GM19455 (cell line): ENCODE data around the gene RASGRF1.
A peak's percentile ranks its signal among the peaks of the same experiment; 100 is the strongest.

Experiments used
- ATAC-seq: cut with Tn5 transposase; IDR thresholded peaks from one replicate; pipeline ENCODE4 v1.9.1; 2021; ENCODE audit not compliant: unreplicated experiment

The RASGRF1 gene

DNA sequence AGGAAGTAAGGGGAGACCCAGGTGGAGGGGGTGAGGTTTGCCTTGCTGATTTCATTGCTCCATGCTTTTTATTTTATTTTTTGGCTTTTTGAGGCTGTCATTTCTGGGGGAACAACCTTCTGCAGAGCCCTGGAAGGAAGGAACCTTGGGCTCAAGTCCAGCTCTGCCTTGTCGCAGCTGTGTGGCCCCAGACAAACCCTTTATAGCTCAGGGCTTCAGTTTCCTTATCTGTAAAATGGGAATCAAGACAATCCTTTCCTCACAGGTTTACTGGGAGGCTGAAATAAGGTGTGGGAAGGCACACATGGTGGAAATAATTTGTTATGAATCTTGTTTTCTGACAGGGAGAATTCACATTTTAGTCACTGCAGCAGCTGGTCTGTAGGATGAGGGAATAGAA is 100.3 kb downstream of the RASGRF1 start:
- ATAC-seq: no peak

- no peak for ATAC-seq
Measured at GRCh38 chr15:78989701-78990240, 100.8 kb downstream of the RASGRF1 start.

DNA sequence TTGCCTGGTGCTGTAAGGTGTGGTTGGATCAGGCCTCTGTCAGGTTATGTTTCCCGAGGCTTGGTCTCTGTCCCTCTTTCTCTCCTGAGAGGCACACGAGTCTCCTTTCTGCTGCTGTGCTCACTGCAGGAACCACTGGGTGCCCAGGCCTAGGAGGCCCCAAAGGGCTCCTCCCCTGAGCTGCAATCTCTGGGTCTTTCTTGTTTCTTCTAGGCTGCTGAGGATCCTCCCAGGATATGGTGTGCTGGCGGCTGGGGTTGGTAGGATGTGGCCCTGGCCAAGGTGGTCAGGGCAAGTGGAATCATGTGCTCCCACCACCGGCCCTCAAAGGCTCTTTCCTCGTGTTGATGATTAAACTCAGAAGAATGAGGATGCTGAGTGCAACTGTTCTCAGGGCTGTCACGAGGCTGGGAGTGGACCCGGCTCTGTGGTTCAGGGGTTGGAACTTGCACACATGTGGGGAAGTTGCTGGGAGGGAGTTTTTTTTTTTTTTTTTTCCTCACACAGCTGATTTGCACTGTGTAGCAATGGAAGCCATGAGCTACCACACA is 102.1 kb downstream of the RASGRF1 start:
- no peak for ATAC-seq

GRCh38 chr15:78987556-78988360 is 102.8 kb downstream of the RASGRF1 start:
- no peak for ATAC-seq

GRCh38 chr15:78985859-78986475 is 104.6 kb downstream of the RASGRF1 start:
- no peak for ATAC-seq

- no peak for ATAC-seq
Measured at GRCh38 chr15:78984041-78984440, 106.5 kb downstream of the RASGRF1 start.

DNA sequence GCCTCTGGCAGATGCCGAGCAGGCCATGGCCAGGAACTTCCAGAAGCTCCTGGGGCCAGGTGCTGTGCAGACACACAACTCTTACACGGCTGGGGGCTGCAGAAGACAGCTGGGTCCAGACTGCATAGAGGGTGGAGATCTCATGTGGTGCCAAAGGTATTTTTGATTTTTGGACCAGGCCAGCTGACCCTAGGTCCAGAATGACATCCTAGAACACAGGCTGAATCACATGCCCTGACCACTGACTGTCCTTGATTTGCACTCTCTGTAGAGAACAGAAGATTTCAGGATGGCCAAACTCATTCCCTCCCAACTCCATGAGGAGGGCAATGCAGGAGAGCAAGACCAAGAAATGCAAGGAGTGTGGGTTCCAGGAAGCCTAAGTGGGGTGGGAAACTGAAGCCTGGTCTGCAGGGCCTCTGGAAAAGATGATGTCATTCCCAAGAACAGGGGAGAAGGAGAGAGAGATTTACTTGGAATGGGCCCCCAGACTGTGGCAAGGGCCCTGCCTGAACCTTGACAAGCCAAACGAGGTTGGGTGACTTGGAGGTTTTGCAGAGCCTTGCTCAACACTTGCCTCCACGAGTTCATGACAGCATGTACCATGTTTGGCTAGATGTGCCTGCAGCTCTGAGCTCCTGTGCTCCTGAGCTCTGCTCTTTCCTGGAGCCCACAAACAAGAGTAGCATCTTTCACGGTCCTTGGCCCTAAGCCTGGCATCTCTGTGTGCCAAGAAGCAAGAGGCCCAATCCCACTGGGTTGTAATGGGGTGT is 107.2 kb downstream of the RASGRF1 start:
- no peak for ATAC-seq

DNA sequence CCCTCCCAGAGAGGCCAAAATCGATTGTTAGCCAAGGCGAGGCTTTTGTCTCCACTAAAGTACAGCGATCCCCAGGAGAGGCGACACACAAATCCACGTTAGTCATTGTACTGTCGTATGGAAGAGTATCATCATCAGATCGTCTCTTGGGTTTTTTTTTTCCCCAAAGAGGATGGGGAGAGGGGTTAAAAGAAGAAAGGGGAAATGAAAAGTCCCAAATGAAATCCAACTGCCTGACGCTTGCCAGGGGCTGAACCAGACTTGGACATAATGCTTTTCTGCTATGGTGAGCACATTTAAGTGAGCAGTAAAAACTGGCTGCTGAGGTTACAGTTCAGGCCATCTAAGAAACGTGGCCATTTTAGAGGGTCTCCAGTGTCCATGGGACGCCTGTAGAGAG is 107.8 kb downstream of the RASGRF1 start:
- no peak for ATAC-seq

- ATAC-seq: no peak
Measured at GRCh38 chr15:78981532-78982313, 108.9 kb downstream of the RASGRF1 start.

DNA sequence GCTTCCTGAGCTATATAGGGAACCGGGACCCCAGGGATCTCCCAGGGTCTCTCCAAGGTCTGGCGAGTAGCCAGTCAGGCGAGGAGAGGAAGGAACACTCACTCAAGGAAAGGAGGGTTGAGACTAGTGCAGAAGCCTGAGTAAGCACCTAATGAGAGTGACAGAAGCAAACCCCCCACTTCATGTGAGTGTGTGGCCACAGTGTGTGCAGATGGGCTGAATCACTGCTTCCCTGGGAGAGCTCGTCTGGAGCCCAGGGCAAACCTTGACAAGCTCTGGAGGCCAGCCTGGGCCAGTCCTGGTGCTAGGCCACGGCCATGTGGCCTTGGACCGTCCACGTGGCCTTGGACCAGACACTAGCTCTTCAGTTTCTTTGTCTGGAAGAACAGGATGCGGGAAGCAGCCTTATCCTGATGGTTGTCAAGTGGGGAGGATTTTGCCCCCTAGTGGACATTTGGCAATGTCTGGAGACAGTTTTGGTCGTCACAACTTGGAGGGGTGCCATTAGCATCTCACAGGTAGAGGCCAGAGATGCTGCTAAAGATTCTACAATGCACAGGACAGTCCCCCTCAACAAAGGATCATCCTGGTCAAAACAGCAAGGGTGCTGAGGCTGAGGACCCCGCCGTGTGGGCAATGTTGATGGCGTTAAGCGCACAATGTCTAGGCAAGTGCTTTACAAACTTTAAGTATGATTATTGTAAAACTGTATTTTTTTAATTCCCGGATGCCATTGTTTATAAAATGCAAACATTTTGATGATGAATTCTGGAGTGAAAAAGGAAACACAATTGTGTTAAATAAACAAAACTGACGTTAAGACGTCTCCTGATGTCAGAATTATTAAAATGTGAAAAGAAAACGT is 110.9 kb downstream of the RASGRF1 start:
- ATAC-seq: no peak

DNA sequence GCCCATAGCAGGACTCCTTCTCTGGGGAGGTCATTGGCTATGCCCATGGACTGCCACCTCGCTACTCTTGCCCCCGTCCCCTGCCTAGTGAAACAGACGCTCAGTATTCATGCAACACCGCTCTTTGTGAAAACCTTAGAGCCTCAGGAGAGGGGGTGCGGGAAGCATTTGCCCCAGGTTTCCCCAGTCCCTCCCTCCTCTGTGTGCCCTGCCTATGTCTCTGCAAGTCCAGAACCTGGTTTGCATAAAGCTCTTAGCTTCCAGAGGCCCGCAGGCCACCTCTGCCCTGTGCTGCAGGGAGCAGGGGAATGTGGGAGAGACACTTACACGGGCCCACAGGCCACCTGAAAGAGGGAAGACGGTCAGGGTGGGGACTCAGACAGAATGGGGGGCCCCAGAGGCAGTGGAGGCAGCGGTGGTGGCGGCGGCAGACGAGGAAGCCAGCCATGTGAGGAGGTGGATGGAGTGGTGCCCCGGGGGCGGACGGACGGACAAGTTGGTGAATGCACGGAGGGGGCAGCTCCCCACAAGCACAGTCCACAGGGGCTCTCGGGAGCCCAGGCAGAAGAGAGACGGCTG is 111.9 kb downstream of the RASGRF1 start:
- no peak for ATAC-seq

GRCh38 chr15:78977591-78978347 is 112.8 kb downstream of the RASGRF1 start:
- peak; percentile 31 for ATAC-seq

- peak; percentile 54 for ATAC-seq
Measured at GRCh38 chr15:78977091-78977571, 113.4 kb downstream of the RASGRF1 start.

DNA sequence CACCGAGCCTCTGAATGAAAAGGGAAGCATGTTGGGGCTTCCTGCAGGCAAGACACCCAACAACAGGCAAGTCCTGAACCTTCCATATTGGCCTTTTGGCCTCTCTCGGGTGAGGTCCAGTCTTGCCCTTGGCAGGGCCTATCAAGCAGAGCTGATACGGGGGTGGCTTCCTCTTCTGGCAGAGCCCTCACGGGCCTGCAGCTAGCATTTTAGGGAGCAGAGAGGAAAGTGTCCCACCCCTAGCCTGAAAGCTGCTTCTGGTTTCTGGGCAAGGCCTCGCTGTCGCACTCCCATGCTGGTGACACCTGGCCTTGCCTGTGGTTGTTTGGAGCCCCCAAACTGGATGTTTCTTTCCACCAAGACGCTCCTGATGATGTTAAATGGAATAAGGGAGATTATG is 113.9 kb downstream of the RASGRF1 start:
- peak; percentile 24 for ATAC-seq

DNA sequence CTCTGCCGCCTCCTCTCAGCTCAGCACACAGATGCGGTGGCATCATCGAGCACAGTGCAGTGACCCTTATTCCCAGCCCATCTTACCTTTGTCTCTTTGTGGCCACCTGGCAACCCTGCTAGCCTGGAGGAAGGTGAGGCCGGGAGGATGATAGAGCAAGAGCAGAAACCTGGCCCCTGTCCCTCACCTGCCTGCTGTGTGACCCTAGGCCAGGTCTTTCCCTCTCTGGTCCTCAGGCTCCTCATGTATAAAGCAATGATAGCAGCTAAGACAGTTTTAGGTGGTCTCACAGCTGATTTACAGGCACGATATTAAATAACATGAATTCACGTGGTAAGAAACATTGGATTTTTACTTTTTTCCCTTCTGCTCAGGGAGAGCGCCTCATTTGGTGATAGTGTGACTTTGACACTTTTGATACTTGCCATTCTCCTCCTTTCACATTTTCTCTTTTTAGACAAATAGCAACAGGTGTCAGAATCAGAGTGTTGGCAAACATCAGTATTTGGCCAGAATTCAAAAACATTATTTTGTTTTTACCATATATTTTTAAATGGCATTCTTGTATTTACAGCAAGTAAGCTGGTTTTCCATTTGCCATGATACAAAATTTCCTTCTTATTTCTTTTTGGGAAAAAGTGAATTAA is 116.2 kb downstream of the RASGRF1 start:
- no peak for ATAC-seq

DNA sequence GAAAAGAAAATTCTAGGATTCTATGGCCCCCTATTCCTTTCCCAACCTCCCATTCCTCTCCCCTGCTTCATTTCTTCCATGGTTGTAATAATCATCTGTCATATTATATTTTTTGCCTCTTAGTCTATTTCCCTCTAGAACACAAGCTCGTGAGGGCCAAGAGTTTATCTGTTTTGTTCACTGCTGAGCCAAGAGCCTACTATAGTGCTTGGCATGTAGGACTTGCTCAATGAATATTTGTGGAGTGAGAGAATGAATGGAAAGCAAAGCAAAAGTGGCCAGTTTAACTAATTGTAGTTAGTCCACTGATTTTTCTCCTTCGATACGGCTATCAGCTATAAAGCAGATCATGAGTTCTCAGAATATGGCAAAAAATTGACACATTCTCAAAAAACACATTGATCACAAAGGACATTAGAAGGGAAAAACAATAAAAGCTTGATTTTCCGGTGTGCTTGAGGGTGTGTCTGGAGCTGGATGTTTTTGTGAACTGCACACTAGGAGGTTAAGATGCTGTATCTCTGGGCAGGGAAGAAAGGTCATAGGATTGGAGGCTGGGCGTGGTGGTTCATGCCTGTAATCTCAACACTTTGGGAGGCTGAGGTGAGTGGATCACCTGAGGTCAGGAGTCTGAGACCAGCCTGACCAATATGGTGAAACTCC is 120.8 kb downstream of the RASGRF1 start:
- ATAC-seq: no peak

GRCh38 chr15:78968539-78969271 is 121.9 kb downstream of the RASGRF1 start:
- ATAC-seq: no peak
